Nephron progenitor cell (in vitro differentiated cells): ENCODE data around the gene TSPAN15.

Source experiments
- DNase-seq: peaks from one replicate; pipeline ENCODE4 v3.0.0; 2021
- H3K27ac Mint-ChIP-seq: 2 replicates; pipeline ENCODE4 v1.8.0; 2021; ENCODE audit warnings: mild to moderate bottlenecking, moderate library complexity, mixed read lengths
- H3K27me3 Mint-ChIP-seq: 2 replicates; pipeline ENCODE4 v1.8.0; 2021; ENCODE audit warnings: mild to moderate bottlenecking, low read depth, mixed read lengths; ENCODE audit not compliant: poor library complexity
- H3K36me3 Mint-ChIP-seq: 2 replicates; pipeline ENCODE4 v1.8.0; 2021; ENCODE audit warnings: low read depth, mixed read lengths
- H3K4me1 Mint-ChIP-seq: 2 replicates; pipeline ENCODE4 v1.8.0; 2021; ENCODE audit warnings: mixed read lengths
- H3K4me3 Mint-ChIP-seq: 2 replicates; pipeline ENCODE4 v1.8.0; 2021; ENCODE audit warnings: mild to moderate bottlenecking, moderate library complexity, mixed read lengths
- H3K9me3 Mint-ChIP-seq: 2 replicates; pipeline ENCODE4 v1.8.0; 2021; ENCODE audit warnings: mild to moderate bottlenecking, moderate library complexity, mixed read lengths
- TF ChIP-seq, protein P1 (sequence below): fragments of 200-600 bp; sonication (generic); IDR thresholded peaks from 2 replicates; pipeline ENCODE4 v1.5.0; 2021; ENCODE audit warnings: antibody characterized with exemption

Gene TSPAN15

DNA sequence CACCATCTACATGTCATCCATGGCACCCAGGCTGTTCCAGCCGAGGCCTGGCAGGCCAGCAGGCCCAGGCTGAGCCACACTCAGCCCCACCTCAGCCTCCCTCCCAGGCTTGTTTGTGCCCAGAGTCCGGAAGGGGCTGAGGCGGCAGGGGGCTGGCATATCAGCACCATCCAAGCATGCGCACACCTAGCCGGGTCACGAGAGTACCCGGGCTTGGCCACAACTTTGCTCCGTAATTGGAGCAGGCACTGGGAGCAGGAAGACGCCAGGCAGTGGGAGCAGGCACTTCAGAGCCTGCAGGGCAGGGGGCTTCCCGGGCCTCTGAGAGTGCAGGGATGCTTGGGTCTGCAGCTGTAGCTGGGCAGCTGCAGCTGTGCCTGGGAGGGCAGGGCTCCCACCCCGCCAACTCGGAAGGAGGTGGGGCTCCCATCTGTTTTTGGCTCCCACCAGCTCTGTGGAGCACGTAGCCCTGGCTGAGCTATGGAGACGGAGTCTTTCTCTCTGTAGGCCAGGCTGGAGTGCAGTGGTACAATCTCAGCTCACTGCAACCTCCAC, 15.2 kb upstream of the TSPAN15 start:
- TF ChIP-seq, protein P1, sequence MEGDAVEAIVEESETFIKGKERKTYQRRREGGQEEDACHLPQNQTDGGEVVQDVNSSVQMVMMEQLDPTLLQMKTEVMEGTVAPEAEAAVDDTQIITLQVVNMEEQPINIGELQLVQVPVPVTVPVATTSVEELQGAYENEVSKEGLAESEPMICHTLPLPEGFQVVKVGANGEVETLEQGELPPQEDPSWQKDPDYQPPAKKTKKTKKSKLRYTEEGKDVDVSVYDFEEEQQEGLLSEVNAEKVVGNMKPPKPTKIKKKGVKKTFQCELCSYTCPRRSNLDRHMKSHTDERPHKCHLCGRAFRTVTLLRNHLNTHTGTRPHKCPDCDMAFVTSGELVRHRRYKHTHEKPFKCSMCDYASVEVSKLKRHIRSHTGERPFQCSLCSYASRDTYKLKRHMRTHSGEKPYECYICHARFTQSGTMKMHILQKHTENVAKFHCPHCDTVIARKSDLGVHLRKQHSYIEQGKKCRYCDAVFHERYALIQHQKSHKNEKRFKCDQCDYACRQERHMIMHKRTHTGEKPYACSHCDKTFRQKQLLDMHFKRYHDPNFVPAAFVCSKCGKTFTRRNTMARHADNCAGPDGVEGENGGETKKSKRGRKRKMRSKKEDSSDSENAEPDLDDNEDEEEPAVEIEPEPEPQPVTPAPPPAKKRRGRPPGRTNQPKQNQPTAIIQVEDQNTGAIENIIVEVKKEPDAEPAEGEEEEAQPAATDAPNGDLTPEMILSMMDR = no peak
- no peak overlapping the region for H3K27ac Mint-ChIP-seq
- no peak for DNase-seq
- H3K4me1 Mint-ChIP-seq = peaks cover 41% of the 10 kb centered on the region
- H3K9me3 Mint-ChIP-seq = peaks cover 7% of the 10 kb centered on the region
- H3K4me3 Mint-ChIP-seq = no peak overlapping the region
- peaks cover 21% of the 10 kb centered on the region for H3K27me3 Mint-ChIP-seq
- H3K36me3 Mint-ChIP-seq = no peaks in the 10 kb centered on the region

DNA sequence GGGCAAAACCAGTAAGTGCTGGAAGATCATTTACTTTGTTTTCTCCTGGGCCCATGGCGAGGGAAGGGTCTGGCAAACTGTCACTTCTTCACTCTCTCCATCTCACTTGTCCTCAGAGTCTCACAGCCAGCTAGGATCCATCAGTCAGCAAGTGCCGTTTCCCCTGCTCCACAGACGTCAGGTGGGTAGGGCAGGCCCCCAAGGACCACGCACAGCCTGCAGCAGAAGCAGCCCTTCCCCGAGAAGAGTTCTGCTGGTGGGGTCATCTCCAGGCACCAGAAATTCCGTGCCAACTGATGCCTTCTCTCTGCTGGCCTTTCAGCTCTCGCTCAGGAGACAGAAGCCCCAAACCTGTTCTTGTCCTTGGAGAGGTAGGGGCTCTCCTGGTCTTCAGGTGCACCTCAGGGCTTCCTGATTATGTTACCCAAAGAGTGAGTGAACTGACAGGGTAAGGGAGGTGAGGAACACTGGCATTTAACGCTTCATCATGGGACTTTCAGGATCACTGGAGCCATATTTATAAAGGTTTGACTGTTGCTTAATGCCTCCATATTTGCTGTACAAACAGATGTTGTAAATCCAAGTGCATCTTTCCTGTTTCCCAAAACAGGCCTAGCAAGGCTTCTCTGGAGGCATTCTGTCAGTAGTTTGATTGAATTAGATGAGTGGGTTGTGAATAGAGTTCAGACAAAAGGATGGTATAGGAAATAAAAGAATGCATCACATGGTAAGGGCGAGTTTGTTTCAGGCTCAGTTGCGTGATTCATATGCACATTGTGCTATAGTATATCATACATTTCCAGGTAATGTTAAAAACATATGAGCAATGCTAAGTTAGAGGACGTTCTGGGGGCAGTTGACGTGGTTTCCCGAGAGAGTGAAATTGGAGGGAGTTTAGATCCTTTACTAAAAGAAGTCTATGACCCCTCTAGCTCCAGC, 13.7 kb upstream of the TSPAN15 start:
- TF ChIP-seq, protein P1 = no peak
- H3K27ac Mint-ChIP-seq = no peak overlapping the region
- H3K4me3 Mint-ChIP-seq = no peak overlapping the region
- H3K9me3 Mint-ChIP-seq = peaks cover 7% of the 10 kb centered on the region
- H3K36me3 Mint-ChIP-seq = no peaks in the 10 kb centered on the region
- DNase-seq = no peak
- H3K4me1 Mint-ChIP-seq = peaks cover 41% of the 10 kb centered on the region
- H3K27me3 Mint-ChIP-seq = peaks cover 14% of the 10 kb centered on the region

- TF ChIP-seq, protein P1 = no peak
- peaks cover 7% of the 10 kb centered on the region for H3K9me3 Mint-ChIP-seq
- no peaks in the 10 kb centered on the region for H3K36me3 Mint-ChIP-seq
- no peak overlapping the region for H3K4me3 Mint-ChIP-seq
- H3K27ac Mint-ChIP-seq = peak overlapping the region; percentile 55
- peaks cover 17% of the 10 kb centered on the region for H3K27me3 Mint-ChIP-seq
- H3K4me1 Mint-ChIP-seq = peaks cover 41% of the 10 kb centered on the region
- no peak for DNase-seq
These were observed 12.5 kb upstream of the TSPAN15 start for GRCh38 chr10:69438536-69439349.

- TF ChIP-seq, protein P1 = no peak
- Mint-ChIP-seq H3K9me3 (peaks cover 5% of the 10 kb centered on the region), H3K27me3 (peaks cover 17% of the 10 kb centered on the region), H3K27ac (peak overlapping the region; percentile 29), H3K4me1 (peaks cover 39% of the 10 kb centered on the region), H3K36me3 (no peaks in the 10 kb centered on the region), H3K4me3 (no peak overlapping the region)
- DNase-seq = no peak
These were observed 11.9 kb upstream of the TSPAN15 start for GRCh38 chr10:69439350-69439739.

- TF ChIP-seq, protein P1 = no peak
- H3K4me3 Mint-ChIP-seq = no peak overlapping the region
- peaks cover 34% of the 10 kb centered on the region for H3K4me1 Mint-ChIP-seq
- H3K36me3 Mint-ChIP-seq = no peaks in the 10 kb centered on the region
- no peak for DNase-seq
- peaks cover 14% of the 10 kb centered on the region for H3K27me3 Mint-ChIP-seq
- peaks cover 3% of the 10 kb centered on the region for H3K9me3 Mint-ChIP-seq
- H3K27ac Mint-ChIP-seq = no peak overlapping the region
These were observed 11.3 kb upstream of the TSPAN15 start for GRCh38 chr10:69439813-69440506.
